ENCODE results near the gene MSH4.
"Not testable (repeated sequence)": the region's sequence is repeated elsewhere in the genome, so short reads cannot be mapped to it uniquely, and the experiment has no call there.

MSH4 gene

GRCh38 chr1:75796376-75797272 is at the start of gene MSH4:
Gene MSH4 (plus strand): TSS chr1:75796882. CDS start chr1:75796986, 104 bp downstream.
- DNase-seq (ENCODE audit: low read depth, low spot score), result no peak

- DNase-seq (ENCODE audit: low read depth, low spot score), result not testable (repeated sequence)
Measured at GRCh38 chr1:75757210-75757609, 39.5 kb upstream of the MSH4 start.

GRCh38 chr1:75758543-75758942 is 38.1 kb upstream of the MSH4 start:
- not testable (repeated sequence) for DNase-seq (ENCODE audit: low read depth, low spot score)

GRCh38 chr1:75764057-75764655 is 32.5 kb upstream of the MSH4 start:
- DNase-seq (ENCODE audit: low read depth, low spot score), result no peak

GRCh38 chr1:75765697-75766355 is 30.9 kb upstream of the MSH4 start:
- DNase-seq (ENCODE audit: low read depth, low spot score), result no peak

- no peak for DNase-seq (ENCODE audit: low read depth, low spot score)
Measured at GRCh38 chr1:75768016-75768415, 28.7 kb upstream of the MSH4 start.

- DNase-seq (ENCODE audit: low read depth, low spot score), result no peak
Measured at GRCh38 chr1:75770761-75771160, 25.9 kb upstream of the MSH4 start.

- no peak for DNase-seq (ENCODE audit: low read depth, low spot score)
Measured at GRCh38 chr1:75771978-75772377, 24.7 kb upstream of the MSH4 start.

- not testable (repeated sequence) for DNase-seq (ENCODE audit: low read depth, low spot score)
Measured at GRCh38 chr1:75777812-75778211, 18.9 kb upstream of the MSH4 start.

- not testable (repeated sequence) for DNase-seq (ENCODE audit: low read depth, low spot score)
Measured at GRCh38 chr1:75778694-75779093, 18.0 kb upstream of the MSH4 start.

- DNase-seq (ENCODE audit: low read depth, low spot score), result not testable (repeated sequence)
Measured at GRCh38 chr1:75780183-75780582, 16.5 kb upstream of the MSH4 start.

GRCh38 chr1:75783920-75784319 is 12.8 kb upstream of the MSH4 start:
- not testable (repeated sequence) for DNase-seq (ENCODE audit: low read depth, low spot score)

GRCh38 chr1:75785320-75785982 is 11.2 kb upstream of the MSH4 start:
- no peak for DNase-seq (ENCODE audit: low read depth, low spot score)

GRCh38 chr1:75785983-75786853 is 10.5 kb upstream of the MSH4 start, which contains the start of gene RABGGTB:
Gene RABGGTB (plus strand): TSS chr1:75786256. CDS start chr1:75786272, 16 bp downstream.
- peak; percentile 94 for DNase-seq (ENCODE audit: low read depth, low spot score)

- DNase-seq (ENCODE audit: low read depth, low spot score), result no peak
Measured at GRCh38 chr1:75786901-75787493, 9.7 kb upstream of the MSH4 start.

- DNase-seq (ENCODE audit: low read depth, low spot score), result no peak
Measured at GRCh38 chr1:75787524-75787923, 9.2 kb upstream of the MSH4 start.

- DNase-seq (ENCODE audit: low read depth, low spot score), result no peak
Measured at GRCh38 chr1:75789988-75790387, 6.7 kb upstream of the MSH4 start.

GRCh38 chr1:75791022-75791421 is 5.7 kb upstream of the MSH4 start:
- no peak for DNase-seq (ENCODE audit: low read depth, low spot score)

GRCh38 chr1:75792091-75792490 is 4.6 kb upstream of the MSH4 start:
- DNase-seq (ENCODE audit: low read depth, low spot score), result no peak

GRCh38 chr1:75794382-75794781 is 2.3 kb upstream of the MSH4 start:
- DNase-seq (ENCODE audit: low read depth, low spot score), result no peak
